HuH-7 (cell line): ENCODE measurements around the gene LARP4B.
"Not testable (repeated sequence)": the region's sequence is repeated elsewhere in the genome, so short reads cannot be mapped to it uniquely, and the experiment has no call there.

ENCODE experiments used
- DNase-seq: peaks from one replicate; pipeline ENCODE4 v3.0.0; 2011; ENCODE audit warnings: low spot score

Gene LARP4B

GRCh38 chr10:958106-958505 lies 26.6 kb upstream of the LARP4B start:
- DNase-seq: no peak

- no peak for DNase-seq
Measured at GRCh38 chr10:955820-956217, 24.3 kb upstream of the LARP4B start.

- no peak for DNase-seq
Measured at GRCh38 chr10:955127-955819, 23.8 kb upstream of the LARP4B start.

GRCh38 chr10:954396-954795 lies 22.9 kb upstream of the LARP4B start:
- DNase-seq: no peak

DNA sequence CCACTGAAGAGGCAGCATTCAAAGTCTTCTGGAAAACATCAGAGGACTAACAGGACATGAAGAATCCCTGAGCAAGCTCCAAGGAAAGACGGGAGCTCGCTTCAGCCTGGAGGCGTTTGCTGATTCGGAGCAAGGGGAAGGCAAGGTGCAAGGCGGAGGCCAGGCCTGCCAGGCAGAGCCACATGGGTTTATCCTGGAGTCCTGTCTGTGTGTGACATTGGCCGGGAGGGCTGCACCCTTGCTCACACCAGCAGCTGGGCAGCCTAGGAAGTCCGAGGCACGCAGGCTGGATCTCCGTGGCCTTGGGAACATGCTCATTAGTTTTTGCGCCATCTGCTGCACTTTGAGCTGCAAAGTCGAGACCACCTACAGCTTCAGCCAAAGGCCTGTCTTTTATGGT lies 22.3 kb upstream of the LARP4B start:
- no peak for DNase-seq

DNA sequence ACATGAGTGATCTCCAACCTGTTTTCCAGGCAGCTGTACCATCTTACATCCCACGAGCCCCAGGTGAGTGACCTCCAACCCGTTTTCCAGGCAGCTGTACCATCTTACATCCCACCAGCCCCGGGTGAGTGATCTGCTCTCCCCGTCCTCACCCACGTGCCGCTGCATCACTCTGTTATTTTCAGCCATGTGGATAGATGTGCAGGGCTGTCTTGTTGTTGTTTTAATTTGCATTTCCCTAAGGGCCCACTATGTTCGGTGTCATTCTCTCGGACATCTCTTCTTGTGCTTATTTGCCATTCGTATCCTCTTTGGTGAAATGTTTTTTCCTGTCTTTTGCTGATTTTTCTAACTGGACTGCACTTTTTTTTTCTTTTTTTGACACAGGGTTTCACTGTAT lies 17.9 kb upstream of the LARP4B start:
- DNase-seq: no peak

GRCh38 chr10:948347-948746 lies 16.8 kb upstream of the LARP4B start:
- no peak for DNase-seq

GRCh38 chr10:947881-948280 lies 16.4 kb upstream of the LARP4B start:
- no peak for DNase-seq

DNA sequence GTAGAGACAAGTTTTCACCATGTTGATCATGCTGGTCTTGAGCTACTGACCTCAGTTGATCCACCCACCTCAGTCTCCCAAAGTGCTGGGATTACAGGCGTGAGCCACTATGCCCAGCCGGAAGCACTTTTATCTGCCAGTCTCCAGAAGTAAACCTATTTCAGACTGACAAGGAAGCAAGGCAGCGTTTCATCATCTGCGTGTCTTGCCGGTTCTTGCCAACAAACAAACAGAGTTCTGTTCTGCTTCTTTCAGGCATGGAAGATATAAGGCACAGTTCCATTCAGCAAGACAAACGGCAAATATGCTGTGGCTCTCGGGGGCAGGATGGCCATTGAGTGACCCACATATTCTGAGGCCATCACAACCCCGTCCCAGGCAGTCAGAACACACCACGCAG lies 15.5 kb upstream of the LARP4B start:
- DNase-seq: no peak

DNA sequence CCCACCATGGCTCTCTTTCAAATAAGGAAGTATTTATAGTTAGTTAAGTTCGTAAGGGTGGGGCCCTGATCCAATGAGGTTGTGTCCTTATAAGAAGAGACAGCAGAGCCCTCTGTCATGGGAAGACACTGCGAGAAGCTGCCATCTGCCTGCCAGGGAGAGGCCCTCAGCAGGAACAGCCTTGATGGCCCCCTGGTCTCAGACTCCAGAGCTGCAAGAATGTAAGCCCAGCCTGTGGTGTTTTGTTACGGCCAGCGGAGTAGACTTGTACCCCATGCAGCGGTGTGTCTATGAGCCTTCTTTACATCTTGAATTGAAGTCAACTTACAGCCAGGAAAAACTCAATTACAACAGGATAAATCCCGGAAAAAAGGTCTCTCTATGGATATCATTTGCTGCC lies 14.3 kb upstream of the LARP4B start:
- DNase-seq: no peak

GRCh38 chr10:944034-944831 lies 12.7 kb upstream of the LARP4B start:
- no peak for DNase-seq

GRCh38 chr10:943334-944033 lies 12.0 kb upstream of the LARP4B start:
- DNase-seq: no peak

DNA sequence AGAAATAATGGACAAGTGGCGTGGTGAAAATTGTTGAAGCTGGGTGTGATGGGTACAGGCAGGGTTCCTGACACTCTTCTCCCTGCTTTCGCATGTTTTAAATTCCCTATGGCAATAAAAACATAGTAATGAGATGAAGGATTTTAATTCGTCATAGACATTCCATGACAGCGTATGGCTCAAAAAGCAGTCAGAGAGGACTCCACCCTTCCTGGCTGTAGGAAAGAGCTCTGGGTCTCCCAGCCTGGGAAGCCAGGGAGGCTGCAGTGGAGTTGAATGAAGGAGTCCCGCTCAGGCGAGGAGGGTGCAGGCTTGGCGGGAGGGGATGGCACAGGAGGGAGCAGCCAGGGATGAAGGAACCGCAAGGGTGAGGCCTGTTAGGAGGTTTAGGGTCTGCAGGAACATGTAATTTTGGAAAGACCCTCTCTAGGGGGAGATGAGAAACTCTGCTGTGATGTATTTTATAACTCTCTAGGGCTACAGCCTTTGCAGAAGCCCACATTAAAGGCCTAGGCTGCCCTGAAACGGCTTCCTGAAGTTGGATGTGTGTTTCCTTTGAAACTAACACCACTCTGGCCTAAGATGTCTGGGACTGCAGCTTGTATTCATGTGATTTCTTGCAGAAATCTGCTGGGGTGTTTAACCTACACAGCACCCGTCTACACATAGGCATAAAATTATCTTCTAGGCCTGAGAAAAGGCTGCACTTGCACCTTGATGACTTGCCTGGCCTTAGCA lies 7.6 kb upstream of the LARP4B start:
- DNase-seq: no peak

- DNase-seq: no peak
Measured at GRCh38 chr10:934746-935406, 3.4 kb upstream of the LARP4B start.

DNA sequence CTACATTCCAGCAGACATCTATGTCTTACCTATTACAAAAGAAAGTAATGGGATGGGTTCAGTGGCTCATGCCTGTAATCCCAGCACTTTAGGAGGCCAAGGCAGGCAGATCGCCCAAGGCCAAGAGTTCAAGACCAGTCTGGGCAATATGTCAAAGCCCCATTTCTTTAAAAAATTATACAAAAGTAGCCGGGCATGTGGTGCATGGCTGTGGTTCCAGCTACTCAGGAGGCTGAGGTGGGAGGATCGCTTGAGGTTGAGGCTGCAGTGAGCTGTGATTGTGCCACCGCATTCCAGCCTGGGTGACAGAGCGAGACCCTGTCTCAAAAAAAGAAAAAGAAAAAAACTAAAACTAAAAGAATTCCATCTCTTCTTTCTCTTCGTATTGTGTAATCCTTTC lies 2.7 kb upstream of the LARP4B start:
- not testable (repeated sequence) for DNase-seq

- DNase-seq: no peak
Measured at GRCh38 chr10:932589-932988, 1.1 kb upstream of the LARP4B start.

DNA sequence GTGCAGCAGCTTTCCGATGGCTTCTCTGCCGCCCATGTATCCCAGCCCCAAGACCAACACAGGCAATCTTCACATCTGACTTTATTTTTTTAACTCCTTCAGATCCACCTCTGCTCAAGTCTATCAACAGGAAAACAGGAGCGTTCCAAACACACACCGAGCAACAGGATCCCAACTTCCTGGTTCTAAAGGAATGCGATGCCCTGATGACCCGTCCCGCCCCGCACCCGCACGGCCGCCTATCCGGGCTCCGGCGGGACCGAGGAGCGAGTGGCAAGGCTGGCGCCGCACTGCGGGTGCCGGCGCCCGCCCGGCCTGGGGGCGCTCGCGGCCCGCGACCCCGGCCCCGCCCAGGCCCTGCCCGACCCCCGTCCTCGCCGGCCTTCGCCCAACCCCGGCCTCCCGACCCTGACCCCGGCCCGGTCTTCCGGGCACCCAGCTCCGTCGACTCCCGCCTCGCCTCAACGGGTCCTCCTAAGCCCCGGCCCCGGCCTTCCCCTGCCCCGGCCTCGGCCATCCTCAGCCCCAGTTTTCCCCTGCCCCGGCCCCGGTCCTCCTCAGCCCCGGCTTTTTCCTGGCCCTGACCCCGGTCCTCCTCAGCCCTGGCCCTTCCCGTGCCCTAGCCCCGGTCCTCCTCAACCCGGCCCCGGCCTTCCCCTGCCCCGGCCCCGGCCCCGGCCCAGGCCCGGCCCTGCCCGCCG lies 730 bp downstream of the LARP4B start:
- DNase-seq: peak; percentile 59

- DNase-seq: no peak
Measured at GRCh38 chr10:929960-930624, 1.4 kb downstream of the LARP4B start.

DNA sequence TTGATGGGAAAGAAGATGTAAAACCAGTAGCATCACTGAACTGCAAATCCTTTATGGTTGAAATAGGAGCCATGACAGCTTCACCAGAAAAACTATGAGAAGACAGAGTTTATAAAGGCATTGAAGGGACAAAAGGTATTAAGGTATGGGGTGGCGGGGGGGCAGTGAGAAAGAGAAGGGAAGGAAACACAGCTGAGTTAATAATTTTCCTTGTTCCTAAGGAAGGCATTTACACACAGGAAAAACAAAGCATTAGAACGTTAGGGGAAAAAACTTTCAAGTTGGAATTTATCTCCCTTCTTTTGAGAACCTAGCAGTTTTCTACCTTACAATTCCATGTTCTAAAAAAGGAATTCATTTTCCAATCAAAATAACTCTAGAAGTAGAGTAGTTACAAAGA lies 4.4 kb downstream of the LARP4B start:
- no peak for DNase-seq

DNA sequence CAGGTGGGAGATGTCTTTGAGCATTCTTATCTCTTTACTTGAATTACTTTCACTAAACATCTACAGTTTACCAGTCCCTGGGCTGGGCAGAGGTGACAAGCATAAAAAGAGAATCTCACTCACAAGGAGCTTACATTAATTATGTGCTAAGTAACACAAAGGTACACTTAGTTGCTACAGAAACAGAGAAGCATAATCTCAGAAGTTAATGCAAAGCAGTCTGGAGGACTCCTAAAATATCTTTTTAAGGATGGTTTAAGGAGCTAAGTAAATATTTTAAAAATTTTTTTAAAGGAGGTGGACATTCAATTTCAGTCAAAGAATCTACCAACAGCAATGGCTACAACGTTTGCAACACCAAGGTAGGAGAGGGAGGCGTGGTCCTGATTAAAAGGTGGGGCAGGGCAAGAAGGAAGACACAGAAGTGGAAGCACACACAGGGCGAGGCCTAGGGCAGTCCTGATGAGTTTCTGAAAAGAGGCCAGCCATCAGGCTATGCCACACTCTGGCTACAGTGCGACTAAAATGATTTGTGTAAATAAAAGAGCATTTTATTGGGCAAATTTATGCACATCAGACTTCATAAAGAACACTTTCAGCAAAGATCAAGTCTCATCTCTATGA lies 5.3 kb downstream of the LARP4B start:
- no peak for DNase-seq
